Measurements from ENCODE around the gene CTNNA3.

- no peak for TF ChIP-seq CTCF (conservative IDR thresholded peaks at IDR 0.05 in 1 of 2, IDR thresholded peaks at IDR 0.05 in 1 of 2; ENCODE audit: low read depth in 1 of 2, low read length in 2 of 2)
- TF ChIP-seq EZH2 (IDR thresholded peaks at IDR 0.05; ENCODE audit: low read length, missing control alignments) = no peak
Observed at GRCh38 chr10:67618116-67618515, 77.9 kb downstream of the CTNNA3 start.
